ENCODE results near the gene TNRC6B.

DNA sequence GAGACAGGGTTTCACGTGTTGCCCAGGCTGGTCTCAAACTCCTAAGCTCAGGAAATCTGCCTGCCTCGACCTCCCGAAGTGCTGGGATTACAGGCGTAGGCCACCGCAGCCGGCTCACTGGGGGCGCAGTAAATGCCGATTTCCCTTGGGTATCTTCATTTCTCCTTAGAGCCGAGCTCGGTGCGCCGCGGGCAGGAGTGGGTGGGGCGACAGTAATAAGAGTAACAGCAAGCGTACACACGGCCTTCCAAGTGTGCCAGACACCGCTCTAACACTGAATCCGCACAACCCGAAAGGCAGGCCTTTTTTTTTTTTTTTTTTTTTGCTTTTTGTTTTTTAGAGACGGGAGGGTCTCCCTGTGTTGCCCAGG, 168.1 kb downstream of the TNRC6B start:
- TF ChIP-seq, protein P1, sequence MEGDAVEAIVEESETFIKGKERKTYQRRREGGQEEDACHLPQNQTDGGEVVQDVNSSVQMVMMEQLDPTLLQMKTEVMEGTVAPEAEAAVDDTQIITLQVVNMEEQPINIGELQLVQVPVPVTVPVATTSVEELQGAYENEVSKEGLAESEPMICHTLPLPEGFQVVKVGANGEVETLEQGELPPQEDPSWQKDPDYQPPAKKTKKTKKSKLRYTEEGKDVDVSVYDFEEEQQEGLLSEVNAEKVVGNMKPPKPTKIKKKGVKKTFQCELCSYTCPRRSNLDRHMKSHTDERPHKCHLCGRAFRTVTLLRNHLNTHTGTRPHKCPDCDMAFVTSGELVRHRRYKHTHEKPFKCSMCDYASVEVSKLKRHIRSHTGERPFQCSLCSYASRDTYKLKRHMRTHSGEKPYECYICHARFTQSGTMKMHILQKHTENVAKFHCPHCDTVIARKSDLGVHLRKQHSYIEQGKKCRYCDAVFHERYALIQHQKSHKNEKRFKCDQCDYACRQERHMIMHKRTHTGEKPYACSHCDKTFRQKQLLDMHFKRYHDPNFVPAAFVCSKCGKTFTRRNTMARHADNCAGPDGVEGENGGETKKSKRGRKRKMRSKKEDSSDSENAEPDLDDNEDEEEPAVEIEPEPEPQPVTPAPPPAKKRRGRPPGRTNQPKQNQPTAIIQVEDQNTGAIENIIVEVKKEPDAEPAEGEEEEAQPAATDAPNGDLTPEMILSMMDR (IDR thresholded peaks at IDR 0.05): no peak
- no peak for TF ChIP-seq POLR2AphosphoS5 (IDR thresholded peaks at IDR 0.05)
- no peak for TF ChIP-seq POLR2A (IDR thresholded peaks at IDR 0.05)

Measured in breast epithelium (tissue), 3 donors.